ENCODE data around the gene ZBTB7C. TPM values are rescaled to one million over a fixed set of nuclear protein-coding genes. Genes with fewer than 3 reads are reported as not detected.

The ZBTB7C gene
- total RNA-seq, 4 donors from 2014 or later = 38.2 to 92.3 (median 52.4) TPM

- WGBS, 2 donors = 35 to 53% methylated on average over 4 of the region's 4 CpGs
- peaks cover 5 to 91% (median 72%) of the 10 kb centered on the region in 3 donors for H3K4me1 ChIP-seq
- no peak for TF ChIP-seq POLR2A (IDR thresholded peaks at IDR 0.05)
- TF ChIP-seq, protein P1, sequence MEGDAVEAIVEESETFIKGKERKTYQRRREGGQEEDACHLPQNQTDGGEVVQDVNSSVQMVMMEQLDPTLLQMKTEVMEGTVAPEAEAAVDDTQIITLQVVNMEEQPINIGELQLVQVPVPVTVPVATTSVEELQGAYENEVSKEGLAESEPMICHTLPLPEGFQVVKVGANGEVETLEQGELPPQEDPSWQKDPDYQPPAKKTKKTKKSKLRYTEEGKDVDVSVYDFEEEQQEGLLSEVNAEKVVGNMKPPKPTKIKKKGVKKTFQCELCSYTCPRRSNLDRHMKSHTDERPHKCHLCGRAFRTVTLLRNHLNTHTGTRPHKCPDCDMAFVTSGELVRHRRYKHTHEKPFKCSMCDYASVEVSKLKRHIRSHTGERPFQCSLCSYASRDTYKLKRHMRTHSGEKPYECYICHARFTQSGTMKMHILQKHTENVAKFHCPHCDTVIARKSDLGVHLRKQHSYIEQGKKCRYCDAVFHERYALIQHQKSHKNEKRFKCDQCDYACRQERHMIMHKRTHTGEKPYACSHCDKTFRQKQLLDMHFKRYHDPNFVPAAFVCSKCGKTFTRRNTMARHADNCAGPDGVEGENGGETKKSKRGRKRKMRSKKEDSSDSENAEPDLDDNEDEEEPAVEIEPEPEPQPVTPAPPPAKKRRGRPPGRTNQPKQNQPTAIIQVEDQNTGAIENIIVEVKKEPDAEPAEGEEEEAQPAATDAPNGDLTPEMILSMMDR (IDR thresholded peaks at IDR 0.05) = no peak
- H3K9me3 ChIP-seq = no peaks in the 10 kb centered on the region
- no peaks in the 10 kb centered on the region for H3K27me3 ChIP-seq
- peak overlapping the region; percentile 25 to 74 (median 54) for H3K27ac ChIP-seq
- H3K4me3 ChIP-seq = no peak overlapping the region
- no peaks in the 10 kb centered on the region for H3K36me3 ChIP-seq
- DNase-seq = no peak
- intact Hi-C loops (cut with DNase I) = no loop called here
These were observed 253.3 kb downstream of the ZBTB7C start for GRCh38 chr18:48155856-48156255.

DNA sequence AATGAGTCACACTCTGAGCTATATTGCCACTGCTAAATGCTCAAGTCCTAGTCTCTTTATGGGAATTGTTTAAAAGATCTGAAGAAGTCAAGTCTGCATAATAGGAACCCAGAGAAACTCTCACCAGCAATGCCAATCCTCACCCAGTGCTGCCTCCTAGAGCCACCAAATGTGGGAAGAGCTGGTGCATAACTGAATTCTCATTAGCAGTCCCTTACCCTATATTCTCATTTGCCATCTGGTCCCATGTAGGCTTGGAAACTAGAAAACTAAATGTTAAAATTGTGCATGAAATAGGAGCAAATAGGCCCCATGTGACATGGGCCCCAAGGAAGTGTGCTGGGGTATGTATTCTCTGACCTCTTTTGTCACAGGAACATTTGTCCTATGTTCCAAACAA, 254.4 kb downstream of the ZBTB7C start:
- H3K27ac ChIP-seq = peak overlapping the region; percentile 27 to 82 (median 56)
- intact Hi-C loops (cut with DNase I) = no loop called here
- TF ChIP-seq POLR2A (IDR thresholded peaks at IDR 0.05) = no peak
- TF ChIP-seq, protein P1 (IDR thresholded peaks at IDR 0.05) = no peak
- H3K4me3 ChIP-seq = no peak overlapping the region
- H3K9me3 ChIP-seq = no peaks in the 10 kb centered on the region
- no peaks in the 10 kb centered on the region for H3K27me3 ChIP-seq
- H3K36me3 ChIP-seq = no peaks in the 10 kb centered on the region
- peaks cover 4 to 80% (median 61%) of the 10 kb centered on the region in 3 donors for H3K4me1 ChIP-seq
- DNase-seq = no peak

DNA sequence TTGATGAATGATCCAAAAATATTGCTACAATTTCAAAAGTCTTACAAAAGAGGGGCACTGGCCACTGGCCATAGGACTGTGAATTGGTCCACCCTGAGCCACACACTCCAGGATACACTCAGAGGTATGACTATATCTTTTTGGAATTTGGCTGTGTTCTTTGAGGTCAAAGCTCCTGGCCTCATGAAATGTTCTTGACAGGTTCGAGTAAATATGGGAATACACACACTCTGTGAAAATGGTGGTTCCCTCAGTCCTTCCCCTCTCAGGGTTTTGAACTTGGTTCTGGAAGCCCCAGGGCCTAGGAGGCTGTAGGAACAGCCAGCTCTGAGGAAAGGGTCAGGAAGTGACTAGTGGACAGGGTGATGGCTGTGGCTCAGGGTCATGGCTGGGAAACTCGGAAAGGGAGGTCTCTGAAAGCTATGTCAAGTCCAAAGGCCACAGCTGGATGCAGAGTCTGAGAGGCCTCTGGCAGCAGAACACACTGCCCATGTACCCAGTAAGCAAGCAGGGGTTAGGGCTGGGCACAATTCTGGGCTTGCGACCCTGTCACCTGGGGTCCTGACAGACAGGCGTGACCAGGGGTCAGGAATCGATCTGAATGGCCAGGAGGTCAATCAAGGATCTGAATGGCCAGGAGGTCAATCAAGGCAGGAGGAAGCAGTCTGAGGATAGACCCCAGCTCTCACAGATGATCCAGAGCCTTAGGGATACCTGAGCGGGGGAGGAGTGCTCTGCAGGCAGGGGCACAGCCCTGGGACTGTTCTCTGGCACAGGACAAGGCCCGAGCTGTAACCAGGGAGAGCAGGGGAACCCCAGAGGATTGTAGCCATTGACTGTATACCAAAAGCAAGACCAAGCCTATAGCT, 255.3 kb downstream of the ZBTB7C start:
- H3K4me1 ChIP-seq = peaks cover 4 to 71% (median 52%) of the 10 kb centered on the region in 3 donors
- no peaks in the 10 kb centered on the region for H3K9me3 ChIP-seq
- no peaks in the 10 kb centered on the region for H3K36me3 ChIP-seq
- intact Hi-C loops (cut with DNase I) = no loop called here
- H3K4me3 ChIP-seq = no peak overlapping the region
- DNase-seq = no peak
- peak overlapping the region; percentile 27 to 82 (median 56) for H3K27ac ChIP-seq
- TF ChIP-seq, protein P1 (IDR thresholded peaks at IDR 0.05) = no peak
- WGBS, 2 donors = 41 to 42% methylated on average over 4 of the region's 7 CpGs
- no peaks in the 10 kb centered on the region for H3K27me3 ChIP-seq

- Histone ChIP-seq H3K36me3 (no peaks in the 10 kb centered on the region), H3K4me3 (no peak overlapping the region), H3K9me3 (no peaks in the 10 kb centered on the region), H3K4me1 (peaks cover 0 to 58% (median 41%) of the 10 kb centered on the region in 3 donors), H3K27ac (peak overlapping the region in 3 of 4 donors; percentile 42 to 82 (median 70)), H3K27me3 (no peaks in the 10 kb centered on the region)
- no peak for DNase-seq
- 27 to 61% methylated on average over 4 of the region's 4 CpGs for WGBS, 2 donors
- TF ChIP-seq POLR2A (IDR thresholded peaks at IDR 0.05) = no peak
- TF ChIP-seq, protein P1 (IDR thresholded peaks at IDR 0.05) = no peak
- intact Hi-C loops (cut with DNase I) = no loop called here
These were observed 256.6 kb downstream of the ZBTB7C start for GRCh38 chr18:48152549-48152948.

GRCh38 chr18:48151421-48152065, 257.6 kb downstream of the ZBTB7C start:
- TF ChIP-seq, protein P1 (IDR thresholded peaks at IDR 0.05) = no peak
- no peak for TF ChIP-seq POLR2A (IDR thresholded peaks at IDR 0.05)
- peak overlapping the region in 1 of 4 donors; percentile 82 for H3K27ac ChIP-seq
- WGBS, 2 donors = 78 to 81% methylated on average over 10 of the region's 11 CpGs
- DNase-seq = no peak
- H3K36me3 ChIP-seq = no peaks in the 10 kb centered on the region
- no peaks in the 10 kb centered on the region for H3K9me3 ChIP-seq
- no peaks in the 10 kb centered on the region for H3K27me3 ChIP-seq
- no peak overlapping the region for H3K4me3 ChIP-seq
- peaks cover 0 to 47% (median 34%) of the 10 kb centered on the region in 3 donors for H3K4me1 ChIP-seq
- intact Hi-C loops (cut with DNase I) = no loop called here

Measured in esophagus squamous epithelium (tissue), 5 donors.